WERI-Rb-1 (cell line): Measurements from ENCODE around the gene PHC1.

ENCODE experiments used
- DNase-seq: peaks from one replicate; pipeline ENCODE4 v3.0.0-alpha.2; 2020
- H3K27ac ChIP-seq: fragments of 250-450 bp; sonication (Bioruptor Pico); 2 replicates; pipeline ENCODE4 v1.5.1; 2020; ENCODE audit warnings: mild to moderate bottlenecking, moderate library complexity
- H3K27me3 ChIP-seq: fragments of 250-450 bp; sonication (Bioruptor Pico); 2 replicates; pipeline ENCODE4 v1.5.1; 2021; ENCODE audit warnings: mild to moderate bottlenecking, low read depth, moderate library complexity; ENCODE audit not compliant: insufficient read depth, severe bottlenecking
- H3K36me3 ChIP-seq: fragments of 250-450 bp; sonication (Bioruptor Pico); 2 replicates; pipeline ENCODE4 v1.5.1; 2020; ENCODE audit warnings: mild to moderate bottlenecking, moderate library complexity
- H3K4me3 ChIP-seq: 2 replicates; pipeline ENCODE4 v1.5.1; 2011; ENCODE audit warnings: low read depth, mild to moderate bottlenecking, control low read depth, low read length
- H3K9me3 ChIP-seq: fragments of 250-450 bp; sonication (Bioruptor Pico); 2 replicates; pipeline ENCODE4 v1.5.1; 2021; ENCODE audit warnings: mild to moderate bottlenecking, moderate library complexity; ENCODE audit not compliant: severe bottlenecking
- CTCF ChIP-seq: IDR thresholded peaks from 2 replicates; pipeline ENCODE4 v1.5.1; 2011; ENCODE audit warnings: low read depth, mild to moderate bottlenecking, control low read depth, inconsistent platforms, low read length

PHC1 gene

DNA sequence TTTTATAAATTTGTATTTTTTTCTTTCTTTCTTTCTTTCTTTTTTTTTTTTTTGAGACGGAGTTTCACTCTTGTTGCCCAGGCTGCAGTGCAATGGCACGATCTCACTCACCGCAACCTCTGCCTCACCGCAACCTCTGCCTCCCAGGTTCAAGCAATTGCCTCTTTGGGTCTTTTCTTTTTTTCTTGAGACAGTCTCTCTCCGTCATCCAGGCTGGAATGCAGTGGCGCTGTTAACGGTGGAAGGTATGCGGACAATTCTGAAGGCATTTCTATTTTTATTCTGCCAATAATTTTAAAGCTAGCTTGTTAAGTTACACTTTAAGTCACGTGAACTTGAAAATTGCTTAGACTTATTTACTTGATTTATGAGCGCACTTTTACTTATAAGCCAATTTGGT is 8.8 kb upstream of the PHC1 start:
- H3K27me3 ChIP-seq = no peaks in the 10 kb centered on the region
- no peak overlapping the region for H3K27ac ChIP-seq
- H3K9me3 ChIP-seq = no peaks in the 10 kb centered on the region
- DNase-seq = no peak
- TF ChIP-seq CTCF = no peak
- no peaks in the 10 kb centered on the region for H3K36me3 ChIP-seq
- no peak overlapping the region for H3K4me3 ChIP-seq

- no peak for DNase-seq
- Histone ChIP-seq H3K4me3 (no peak overlapping the region), H3K27ac (no peak overlapping the region), H3K36me3 (no peaks in the 10 kb centered on the region), H3K9me3 (no peaks in the 10 kb centered on the region), H3K27me3 (no peaks in the 10 kb centered on the region)
- TF ChIP-seq CTCF = no peak
Measured at GRCh38 chr12:8906266-8907180, 7.8 kb upstream of the PHC1 start.

GRCh38 chr12:8907513-8907912 is 6.8 kb upstream of the PHC1 start:
- no peaks in the 10 kb centered on the region for H3K36me3 ChIP-seq
- no peak for TF ChIP-seq CTCF
- no peaks in the 10 kb centered on the region for H3K27me3 ChIP-seq
- no peak overlapping the region for H3K27ac ChIP-seq
- DNase-seq = no peak
- H3K4me3 ChIP-seq = no peak overlapping the region
- H3K9me3 ChIP-seq = no peaks in the 10 kb centered on the region

DNA sequence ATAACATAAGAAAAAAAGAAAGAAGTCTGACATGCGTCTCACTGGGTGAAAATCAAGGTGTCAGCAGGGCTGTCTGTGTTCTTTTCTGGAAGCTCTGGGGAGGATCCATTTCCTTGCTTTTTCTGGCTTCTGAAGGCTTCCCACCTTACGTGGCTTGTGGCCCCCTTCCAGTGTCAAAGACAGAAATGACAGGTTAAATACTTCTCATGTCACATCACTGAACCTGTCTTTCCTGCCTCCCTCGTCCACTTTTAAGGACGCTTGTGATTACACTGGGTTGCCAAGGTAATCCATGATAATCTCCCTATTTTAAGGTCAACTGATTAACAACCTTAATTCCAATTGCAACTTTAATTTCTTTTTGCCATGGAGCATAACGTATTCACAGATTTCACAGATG is 4.6 kb upstream of the PHC1 start:
- no peak for TF ChIP-seq CTCF
- H3K4me3 ChIP-seq = no peak overlapping the region
- DNase-seq = no peak
- no peak overlapping the region for H3K27ac ChIP-seq
- H3K9me3 ChIP-seq = no peaks in the 10 kb centered on the region
- H3K36me3 ChIP-seq = no peaks in the 10 kb centered on the region
- no peaks in the 10 kb centered on the region for H3K27me3 ChIP-seq

DNA sequence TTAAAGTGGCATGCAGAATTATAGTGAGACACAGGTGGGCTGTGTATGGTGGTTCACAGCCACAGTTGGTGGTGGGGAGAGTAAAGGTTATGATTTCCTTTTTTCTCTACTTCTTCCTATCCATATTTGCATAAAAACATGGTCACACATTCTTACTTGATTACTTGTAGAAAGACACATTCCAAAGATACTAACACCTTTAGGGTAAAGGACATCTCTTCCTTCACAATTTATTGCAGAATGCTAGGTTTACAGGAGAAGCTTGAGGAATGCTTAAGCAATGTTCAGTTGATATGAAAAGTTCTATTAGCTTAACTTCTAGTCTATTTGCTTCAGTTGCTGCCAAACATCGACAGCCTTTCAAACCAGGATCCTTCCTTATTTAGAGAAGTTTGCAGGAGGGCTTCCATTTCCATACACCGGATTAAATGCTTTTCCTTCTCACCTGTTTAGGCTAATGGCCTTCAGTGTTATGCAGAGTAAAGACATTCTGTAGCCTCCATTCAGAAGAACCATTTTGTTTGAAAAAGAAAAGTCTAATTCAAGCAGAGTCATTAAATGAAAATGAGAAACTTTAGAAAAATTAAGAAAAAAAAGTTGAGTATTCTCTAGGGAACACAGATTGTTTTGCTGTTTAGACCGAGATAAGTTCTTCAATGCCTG is 2.6 kb upstream of the PHC1 start:
- H3K27ac ChIP-seq = no peak overlapping the region
- DNase-seq = no peak

More for the DNA sequence above, 2.6 kb upstream of the PHC1 start:
- Histone ChIP-seq H3K36me3 (no peaks in the 10 kb centered on the region), H3K27me3 (no peaks in the 10 kb centered on the region), H3K9me3 (no peaks in the 10 kb centered on the region), H3K4me3 (no peak overlapping the region)
- no peak for TF ChIP-seq CTCF
